ENCODE results near the gene PTGES3. TPM values are rescaled to one million over a fixed set of nuclear protein-coding genes. Genes with fewer than 3 reads are reported as not detected.

Gene PTGES3
- total and polyA plus RNA-seq, 10 donors, result 80.6 to 163 (median 130) TPM

GRCh38 chr12:56632701-56633467 lies 55.2 kb downstream of the PTGES3 start:
- Histone ChIP-seq H3K27ac (peak overlapping the region; percentile 51 to 98 (median 94)), H3K36me3 (peaks cover 0 to 9% (median 6%) of the 10 kb centered on the region in 6 donors), H3K4me1 (peaks cover 52 to 86% (median 79%) of the 10 kb centered on the region in 6 donors), H3K4me3 (peak overlapping the region in 6 of 8 donors; percentile 1 to 95 (median 20)), H3K27me3 (replicated peaks in 1 of 7) (no peaks in the 10 kb centered on the region), H3K9me3 (no peaks in the 10 kb centered on the region)
- no peak for DNase-seq
- intact Hi-C loops (cut with DNase I; ENCODE audit: low total_unique reads), result no loop called here
- no peak for TF ChIP-seq POLR2AphosphoS5 (IDR thresholded peaks at IDR 0.05)
- no peak for TF ChIP-seq POLR2A (IDR thresholded peaks at IDR 0.05)
- TF ChIP-seq, protein P1, sequence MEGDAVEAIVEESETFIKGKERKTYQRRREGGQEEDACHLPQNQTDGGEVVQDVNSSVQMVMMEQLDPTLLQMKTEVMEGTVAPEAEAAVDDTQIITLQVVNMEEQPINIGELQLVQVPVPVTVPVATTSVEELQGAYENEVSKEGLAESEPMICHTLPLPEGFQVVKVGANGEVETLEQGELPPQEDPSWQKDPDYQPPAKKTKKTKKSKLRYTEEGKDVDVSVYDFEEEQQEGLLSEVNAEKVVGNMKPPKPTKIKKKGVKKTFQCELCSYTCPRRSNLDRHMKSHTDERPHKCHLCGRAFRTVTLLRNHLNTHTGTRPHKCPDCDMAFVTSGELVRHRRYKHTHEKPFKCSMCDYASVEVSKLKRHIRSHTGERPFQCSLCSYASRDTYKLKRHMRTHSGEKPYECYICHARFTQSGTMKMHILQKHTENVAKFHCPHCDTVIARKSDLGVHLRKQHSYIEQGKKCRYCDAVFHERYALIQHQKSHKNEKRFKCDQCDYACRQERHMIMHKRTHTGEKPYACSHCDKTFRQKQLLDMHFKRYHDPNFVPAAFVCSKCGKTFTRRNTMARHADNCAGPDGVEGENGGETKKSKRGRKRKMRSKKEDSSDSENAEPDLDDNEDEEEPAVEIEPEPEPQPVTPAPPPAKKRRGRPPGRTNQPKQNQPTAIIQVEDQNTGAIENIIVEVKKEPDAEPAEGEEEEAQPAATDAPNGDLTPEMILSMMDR (IDR thresholded peaks at IDR 0.05 in 8 of 11, conservative IDR thresholded peaks at IDR 0.05 in 3 of 11), result no peak
- WGBS, 5 donors, result 37 to 52% (median 47%) methylated on average over 4 of the region's 4 CpGs

GRCh38 chr12:56631790-56632700 lies 56.0 kb downstream of the PTGES3 start:
- H3K36me3 ChIP-seq, result peaks cover 0 to 9% (median under 1%) of the 10 kb centered on the region in 6 donors
- H3K27me3 ChIP-seq (replicated peaks in 1 of 7), result no peaks in the 10 kb centered on the region
- 2 to 5% (median 3%) methylated on average over 13 of the region's 13 CpGs for WGBS, 5 donors
- H3K9me3 ChIP-seq, result no peaks in the 10 kb centered on the region
- H3K4me1 ChIP-seq, result peaks cover 52 to 86% (median 80%) of the 10 kb centered on the region in 6 donors
- peak; percentile 92 for DNase-seq
- peak overlapping the region; percentile 51 to 98 (median 94) for H3K27ac ChIP-seq
- TF ChIP-seq POLR2A (IDR thresholded peaks at IDR 0.05), result no peak
- TF ChIP-seq, protein P1 (IDR thresholded peaks at IDR 0.05 in 8 of 11, conservative IDR thresholded peaks at IDR 0.05 in 3 of 11), result no peak
- peak; percentile 26 to 58 (median 44) for TF ChIP-seq POLR2AphosphoS5 (IDR thresholded peaks at IDR 0.05)
- peak overlapping the region in 6 of 8 donors; percentile 1 to 95 (median 15) for H3K4me3 ChIP-seq
- intact Hi-C loops (cut with DNase I; ENCODE audit: low total_unique reads), result no loop called here

DNA sequence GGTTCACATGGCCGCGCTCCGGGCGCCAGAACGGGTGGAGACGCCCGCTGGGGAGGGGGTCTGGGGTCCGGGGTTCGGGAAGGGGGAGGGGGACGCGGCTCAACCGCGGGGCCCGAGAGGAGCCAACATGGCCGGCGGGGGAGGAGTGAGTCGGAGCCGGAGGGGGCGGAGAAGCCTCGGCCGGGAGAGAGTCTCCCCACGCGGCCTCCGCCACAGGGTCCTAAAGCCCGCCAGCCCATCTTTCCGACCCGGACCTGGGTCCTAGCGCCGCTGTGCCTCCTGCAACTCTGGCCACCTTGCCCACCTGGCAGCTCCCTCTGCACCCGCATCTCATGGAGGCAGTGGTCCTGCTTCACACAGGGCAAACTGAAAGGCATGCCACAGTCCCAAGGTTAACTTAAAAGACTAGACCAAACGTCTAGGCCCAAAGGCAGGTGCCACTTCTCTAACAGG lies 57.9 kb downstream of the PTGES3 start, which contains the start of gene BAZ2A:
Gene BAZ2A, minus strand, starts transcription at position 147 of the 453 bp plus-strand sequence. CDS start 12,796 bp downstream, outside the sequence.
- Histone ChIP-seq H3K27ac (peak within 1 kb of the TSS; percentile 91 to 98 (median 96)), H3K4me1 (peaks cover 62 to 84% (median 77%) of the 10 kb centered on the region in 6 donors), H3K36me3 (peaks cover 0 to 25% (median 0%) of the 10 kb centered on the region in 6 donors), H3K9me3 (no peaks in the 10 kb centered on the region), H3K4me3 (peak within 1 kb of the TSS; percentile 96 to 99 (median 98)), H3K27me3 (replicated peaks in 1 of 7) (no peaks in the 10 kb centered on the region)
- intact Hi-C loops (cut with DNase I; ENCODE audit: low total_unique reads), result no loop called here
- WGBS, 5 donors, result 1 to 3% (median 1%) methylated on average over 22 to 31 of the region's 31 CpGs
- TF ChIP-seq, protein P1 (IDR thresholded peaks at IDR 0.05 in 8 of 11, conservative IDR thresholded peaks at IDR 0.05 in 3 of 11), result peak in 1 of 11 experiments; percentile 11
- TF ChIP-seq POLR2AphosphoS5 (IDR thresholded peaks at IDR 0.05) (peak; percentile 67 to 91 (median 80)), POLR2A (IDR thresholded peaks at IDR 0.05) (no peak)
- peak; percentile 99 for DNase-seq
